GM19372 (cell line): ENCODE data around the gene PIK3R6.

Experiments used
- ATAC-seq: cut with Tn5 transposase; IDR thresholded peaks from one replicate; pipeline ENCODE4 v1.9.1; 2021; ENCODE audit warnings: mild to moderate bottlenecking, low read depth, moderate library complexity; ENCODE audit not compliant: unreplicated experiment

The PIK3R6 gene

DNA sequence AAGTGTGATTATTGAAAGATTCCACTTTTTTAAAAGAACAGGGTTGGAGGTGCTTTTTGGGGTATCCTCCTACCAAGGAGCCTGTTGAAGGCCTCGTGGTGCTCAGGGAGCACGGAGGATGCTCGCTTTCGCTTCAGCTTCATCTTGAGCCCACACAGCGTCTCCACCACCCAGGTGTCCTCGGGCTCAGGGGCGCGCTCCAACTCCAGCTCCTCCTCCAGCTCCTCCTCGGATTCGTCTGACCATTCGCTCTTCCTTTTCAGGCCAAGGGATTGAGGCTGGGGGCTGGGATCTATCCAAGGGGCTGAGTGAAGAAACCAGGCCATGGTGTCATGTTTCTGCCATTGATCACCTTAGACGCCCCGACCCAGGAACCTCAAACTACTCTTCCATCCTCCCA lies 110.3 kb downstream of the PIK3R6 start:
- ATAC-seq: no peak

DNA sequence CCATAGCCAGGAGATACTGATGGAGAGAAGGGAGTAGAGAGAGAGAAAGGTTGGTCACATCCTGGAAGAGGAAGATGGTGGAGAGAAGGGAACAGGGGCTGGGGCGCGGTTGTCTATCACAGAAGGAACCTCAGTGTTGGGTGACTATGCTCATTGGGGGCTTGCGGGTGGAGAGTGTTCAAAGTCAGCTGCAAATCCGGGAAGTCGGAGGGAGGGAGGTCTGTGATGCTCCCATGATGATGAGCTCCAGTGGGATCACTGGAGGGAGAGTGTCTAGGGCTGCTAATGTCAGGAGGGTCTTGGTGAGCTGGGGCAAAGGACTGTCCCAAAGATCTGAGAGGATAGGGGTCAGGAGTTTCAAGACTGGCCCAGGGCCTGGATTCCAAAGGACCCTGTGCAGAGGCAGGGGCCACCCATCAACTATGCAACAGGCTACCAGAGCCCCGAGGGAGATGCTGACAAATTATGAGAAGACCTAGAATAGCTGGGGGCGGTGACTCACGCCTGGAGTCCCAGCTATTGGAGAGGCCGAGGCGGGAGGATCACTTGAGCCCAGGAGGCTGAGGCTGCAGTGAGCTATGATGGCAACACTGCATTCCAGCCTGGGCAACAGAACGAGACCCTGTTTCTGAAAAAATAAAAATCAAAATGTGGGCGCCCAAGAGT lies 111.8 kb downstream of the PIK3R6 start:
- no peak for ATAC-seq

DNA sequence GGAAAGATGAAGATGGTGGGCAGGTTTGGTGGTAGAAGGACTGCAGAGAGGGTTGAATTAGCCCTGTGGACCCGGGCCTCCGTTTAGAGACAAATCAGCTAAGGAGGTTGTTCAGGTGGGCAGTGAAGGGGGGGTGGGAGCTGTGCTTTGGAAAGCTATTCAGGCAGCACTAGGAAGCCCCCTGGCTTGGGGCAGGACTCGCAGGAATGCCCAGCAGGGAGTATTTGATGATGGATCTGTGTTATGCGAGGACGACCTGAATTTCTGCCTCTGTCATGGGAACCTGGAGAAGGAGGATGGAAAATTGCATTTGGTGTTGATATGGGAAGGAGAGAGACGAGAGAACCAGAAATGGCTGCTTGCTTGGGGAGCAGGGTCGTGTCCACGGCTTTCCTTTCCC lies 112.6 kb downstream of the PIK3R6 start:
- ATAC-seq: no peak

DNA sequence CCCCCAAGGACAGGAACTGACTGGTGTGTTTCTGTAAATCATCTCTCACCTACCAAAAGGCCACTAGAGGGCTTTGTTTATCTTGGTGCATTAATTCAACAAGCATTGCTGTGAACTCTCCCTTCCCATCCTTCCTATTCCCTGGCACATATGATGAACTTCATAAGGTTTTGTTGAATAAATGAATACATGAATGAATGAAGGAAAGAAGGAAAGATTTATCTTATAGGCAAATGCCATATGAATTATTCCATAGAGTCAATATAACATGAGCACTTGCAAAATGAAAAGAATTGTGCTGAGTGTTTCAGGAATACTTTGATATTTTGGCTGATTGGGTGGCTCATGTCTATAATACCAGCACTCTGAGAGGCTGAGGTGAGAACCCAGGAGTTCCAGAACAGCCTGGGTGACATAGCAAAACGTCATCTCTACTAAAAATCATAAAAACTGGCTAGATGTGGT lies 113.5 kb downstream of the PIK3R6 start:
- no peak for ATAC-seq

DNA sequence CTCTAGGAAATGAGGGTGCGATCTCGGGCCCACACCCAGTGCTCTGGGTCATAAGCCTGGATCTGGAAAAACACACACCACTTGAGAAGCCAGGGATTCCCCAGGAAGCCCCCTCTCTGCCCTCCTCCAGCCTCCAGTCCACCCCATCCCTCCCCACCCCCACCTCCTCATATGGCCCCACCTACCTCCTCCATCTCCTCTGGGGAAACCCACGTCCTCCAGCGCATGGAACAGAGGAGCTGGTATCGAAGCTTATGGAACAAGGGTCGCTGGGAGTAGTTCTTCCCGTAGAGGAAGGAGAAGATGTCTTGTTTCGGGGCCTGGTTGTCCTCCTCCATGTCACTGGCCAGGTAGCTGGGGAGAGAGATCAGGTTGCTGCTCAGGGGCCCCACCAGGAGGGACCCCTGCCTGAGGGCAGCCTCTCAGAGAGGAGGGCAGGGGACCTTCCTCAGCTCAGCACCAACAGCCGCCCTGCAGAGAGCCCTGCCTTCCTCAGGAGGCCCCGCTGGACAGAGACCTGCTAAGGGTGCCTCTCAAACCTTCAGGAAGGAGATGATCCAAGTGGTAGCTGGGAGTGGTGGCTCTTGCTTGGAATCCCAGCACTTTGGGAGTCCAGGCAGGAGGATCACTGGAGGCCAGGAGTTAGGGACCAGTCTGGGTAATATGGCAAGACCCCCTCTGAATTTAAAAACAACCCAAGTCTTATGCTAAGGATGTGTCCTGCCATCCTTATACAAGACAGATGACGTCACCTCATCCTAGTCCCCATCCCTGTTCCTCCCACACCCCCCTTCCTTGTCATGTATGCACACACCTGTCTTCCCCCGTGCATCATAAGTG lies 114.1 kb downstream of the PIK3R6 start:
- ATAC-seq: no peak
